GM12892 (cell line): ENCODE results near the gene RNF121.

Experiments used
- DNase-seq: peaks from one replicate; pipeline ENCODE4 v3.0.0; 2011; ENCODE audit not compliant: insufficient read length
- FAIRE-seq: peaks from 2 replicates; lab custom pipeline; 2011; peaks lifted over from hg19 to GRCh38; lab: Jason Lieb, UNC
- POLR2A ChIP-seq: IDR thresholded peaks from 2 replicates; pipeline ENCODE4 v1.6.1; 2011; ENCODE audit warnings: low read depth, low read length, control low read depth
- POLR2AphosphoS5 ChIP-seq: IDR thresholded peaks from 2 replicates; pipeline ENCODE4 v1.6.1; 2011; ENCODE audit warnings: low read depth, low read length, control low read depth
- TAF1 ChIP-seq: IDR thresholded peaks from 2 replicates; pipeline ENCODE4 v1.6.1; 2011; ENCODE audit warnings: low read depth, mild to moderate bottlenecking, control low read depth, low read length, borderline replicate concordance

RNF121 gene

GRCh38 chr11:71940561-71941219, 11.8 kb downstream of the RNF121 start:
- no peak for DNase-seq
- no peak for FAIRE-seq
- TF ChIP-seq POLR2AphosphoS5 (no peak), TAF1 (no peak), POLR2A (no peak)

- TF ChIP-seq POLR2AphosphoS5 (no peak), TAF1 (no peak), POLR2A (no peak)
- DNase-seq = no peak
These were observed 17.3 kb downstream of the RNF121 start for GRCh38 chr11:71946144-71946571.

GRCh38 chr11:71947498-71947897, 18.7 kb downstream of the RNF121 start:
- TF ChIP-seq POLR2AphosphoS5 = no peak
- no peak for TF ChIP-seq TAF1
- TF ChIP-seq POLR2A = no peak
- DNase-seq (no peak), FAIRE-seq (no peak)

More at GRCh38 chr11:71946144-71946571, 17.3 kb downstream of the RNF121 start:
- FAIRE-seq = no peak

DNA sequence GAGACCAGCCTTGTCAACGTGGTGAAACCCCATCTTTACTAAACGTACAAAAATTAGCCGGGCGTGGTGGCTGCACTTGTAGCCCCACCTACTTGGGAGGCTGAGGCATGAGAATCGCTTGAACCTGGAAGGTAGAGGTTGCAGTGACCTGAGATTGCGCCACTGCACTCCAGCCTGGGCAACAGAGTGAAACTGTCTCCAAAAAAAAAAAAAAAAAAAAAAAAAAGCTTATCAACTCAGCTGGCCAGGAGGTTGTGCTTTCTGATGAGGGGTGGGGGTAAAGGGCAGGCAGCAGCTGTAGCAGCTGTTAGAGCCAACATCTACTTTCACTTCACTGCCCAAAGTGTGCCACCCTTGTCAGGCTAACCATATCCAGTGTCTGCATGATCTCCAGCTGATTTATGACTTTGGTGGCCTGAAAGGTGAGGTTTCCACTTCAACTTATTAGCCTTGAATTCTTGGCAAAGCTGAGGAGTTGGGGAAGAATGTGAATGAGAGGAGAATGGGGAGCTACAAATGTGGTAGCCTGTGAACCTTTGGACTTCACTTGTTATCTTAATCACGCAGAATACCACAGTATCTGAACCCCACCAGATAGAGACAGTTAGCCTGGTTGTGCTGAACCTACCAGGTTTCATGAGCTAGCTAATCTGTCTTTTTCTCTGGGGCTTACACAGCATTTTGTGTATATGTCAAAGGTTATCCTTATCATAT, 19.6 kb downstream of the RNF121 start:
- TF ChIP-seq TAF1 (no peak), POLR2A (no peak), POLR2AphosphoS5 (no peak)
- FAIRE-seq (no peak), DNase-seq (no peak)

- DNase-seq (no peak), FAIRE-seq (no peak)
- no peak for TF ChIP-seq POLR2A
- TF ChIP-seq TAF1 = no peak
- no peak for TF ChIP-seq POLR2AphosphoS5
These were observed 20.2 kb downstream of the RNF121 start for GRCh38 chr11:71949034-71949433.

DNA sequence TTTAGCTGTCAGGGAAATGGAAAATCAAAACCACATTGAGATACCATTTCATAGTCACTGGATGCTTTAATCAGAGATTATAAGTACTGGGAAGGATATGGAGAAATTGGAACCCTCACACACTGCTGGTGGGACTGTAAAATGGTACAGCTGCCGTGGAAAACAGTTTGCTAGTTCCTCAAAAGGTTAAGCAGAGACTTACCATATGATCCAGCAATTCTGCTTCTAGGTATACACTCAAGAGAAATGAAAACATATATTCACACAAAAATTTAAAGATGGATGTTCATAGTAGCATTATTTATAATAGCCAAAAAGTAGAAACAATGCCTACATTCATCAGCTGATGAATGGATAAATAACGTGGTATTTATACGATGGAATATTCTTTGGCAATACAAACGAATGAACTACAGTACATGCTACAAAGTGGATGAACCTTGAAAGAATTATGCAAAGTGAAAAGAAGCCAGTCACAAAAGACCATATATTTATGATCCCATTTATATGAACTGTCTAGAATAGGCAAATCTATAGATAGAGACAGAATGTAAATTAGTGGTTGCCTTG, 23.0 kb downstream of the RNF121 start:
- TF ChIP-seq POLR2AphosphoS5 (no peak), TAF1 (no peak), POLR2A (no peak)
- DNase-seq (no peak), FAIRE-seq (no peak)

DNA sequence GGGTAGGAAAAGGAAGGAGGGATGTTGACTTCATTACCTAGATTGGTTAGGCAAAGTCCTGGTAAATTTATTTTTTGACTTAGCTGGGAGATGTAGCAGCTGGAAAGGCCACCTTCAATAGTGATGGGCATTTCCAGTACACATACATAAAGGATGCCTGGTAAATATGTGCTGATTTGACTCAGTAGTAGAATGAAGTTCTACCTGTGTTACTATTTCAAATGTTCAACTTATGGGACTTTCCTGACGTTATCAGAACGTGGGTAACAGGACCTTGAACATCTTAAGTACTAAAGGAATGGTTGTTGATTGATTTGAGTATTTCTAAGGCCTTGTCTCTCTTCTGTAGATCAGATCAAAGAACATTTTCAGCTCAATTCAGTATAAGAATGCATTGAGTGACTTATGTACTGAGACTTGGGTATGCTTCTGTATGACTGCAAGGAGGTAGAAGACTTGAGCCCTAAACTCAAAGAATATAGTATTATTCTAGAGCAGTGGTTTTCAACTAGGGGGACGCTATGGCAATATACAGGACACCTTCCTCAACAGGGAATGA, 27.1 kb downstream of the RNF121 start:
- DNase-seq = no peak
- no peak for TF ChIP-seq POLR2A
- no peak for TF ChIP-seq POLR2AphosphoS5
- TF ChIP-seq TAF1 = no peak
- FAIRE-seq = no peak

DNA sequence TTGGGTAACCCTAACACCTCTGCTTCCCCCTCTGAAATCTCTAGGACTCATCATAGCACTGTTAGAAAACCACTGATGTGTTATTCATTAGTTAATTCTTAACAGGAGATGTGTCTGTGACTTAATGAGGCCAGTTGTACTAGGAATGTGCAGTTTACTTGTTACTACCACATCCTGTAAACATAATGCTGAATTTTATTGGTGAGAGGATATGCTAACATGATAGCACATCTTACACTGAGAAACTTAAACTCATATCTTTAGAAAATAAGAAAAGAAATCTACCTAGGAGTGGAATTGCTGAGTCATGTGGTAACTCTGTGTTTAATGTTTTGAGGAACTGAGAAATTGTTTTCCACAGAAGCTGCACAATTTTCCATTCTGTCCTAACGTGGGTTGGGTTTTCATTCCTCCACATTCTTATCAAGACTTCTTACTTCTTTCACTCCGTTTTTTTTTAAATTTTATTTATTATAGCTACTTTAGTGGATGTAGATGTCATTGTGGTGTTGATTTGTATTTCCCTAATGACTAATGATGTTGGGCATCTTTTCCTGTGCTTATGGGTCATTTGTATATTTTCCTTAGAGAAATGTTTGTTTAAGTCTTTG, 33.7 kb downstream of the RNF121 start:
- DNase-seq (no peak), FAIRE-seq (peak; percentile 76)
- no peak for TF ChIP-seq POLR2AphosphoS5
- TF ChIP-seq TAF1 = no peak
- TF ChIP-seq POLR2A = no peak

GRCh38 chr11:71963468-71963867, 34.6 kb downstream of the RNF121 start:
- FAIRE-seq (no peak), DNase-seq (no peak)
- TF ChIP-seq TAF1 (no peak), POLR2A (no peak), POLR2AphosphoS5 (no peak)

DNA sequence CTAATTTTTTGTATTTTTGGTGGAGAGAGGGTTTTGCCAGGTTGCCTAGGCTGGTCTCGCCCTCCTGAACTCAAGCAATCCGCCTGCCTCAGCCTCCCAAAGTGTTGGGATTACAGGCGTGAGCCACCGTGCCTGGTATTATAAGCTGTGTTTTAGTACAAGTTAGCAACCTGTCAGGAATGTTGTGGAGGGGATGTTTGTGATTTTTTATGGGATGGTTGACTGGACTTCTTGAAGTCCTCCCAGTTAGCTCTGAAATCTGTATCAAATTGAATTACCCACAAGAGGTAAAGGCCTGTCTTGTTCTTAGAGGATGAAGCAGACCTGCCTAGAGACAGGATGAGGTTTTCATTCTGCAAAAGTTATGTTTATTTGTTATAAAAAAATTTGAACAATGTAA, 35.8 kb downstream of the RNF121 start:
- DNase-seq = no peak
- TF ChIP-seq POLR2AphosphoS5 (no peak), TAF1 (no peak), POLR2A (no peak)
- FAIRE-seq = no peak

- DNase-seq (no peak), FAIRE-seq (peak; percentile 63)
- TF ChIP-seq TAF1 (no peak), POLR2A (no peak), POLR2AphosphoS5 (no peak)
These were observed 42.8 kb downstream of the RNF121 start for GRCh38 chr11:71971680-71972079.

DNA sequence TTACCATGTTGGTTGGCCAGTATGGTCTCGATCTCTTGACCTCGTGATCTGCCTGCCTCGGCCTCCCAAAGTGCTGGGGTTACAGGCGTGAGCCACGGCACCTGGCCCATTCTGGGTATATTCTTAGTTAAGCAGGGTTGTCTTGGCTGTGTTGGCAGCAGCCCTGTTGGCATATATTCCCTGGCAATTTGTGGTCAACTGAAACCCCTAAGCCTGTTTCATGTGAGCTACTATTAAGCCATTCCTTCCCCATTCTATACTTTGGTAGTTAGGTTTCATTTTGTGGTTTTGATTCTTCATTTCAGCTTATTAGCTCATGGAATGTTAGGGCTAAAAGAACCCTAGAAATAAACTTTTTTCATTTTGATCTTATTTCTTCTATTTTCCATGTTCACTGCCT, 47.7 kb downstream of the RNF121 start:
- DNase-seq = no peak
- FAIRE-seq = no peak
- TF ChIP-seq TAF1 (no peak), POLR2A (no peak), POLR2AphosphoS5 (no peak)
